ENCODE data around the gene SOHLH2.

Gene SOHLH2

DNA sequence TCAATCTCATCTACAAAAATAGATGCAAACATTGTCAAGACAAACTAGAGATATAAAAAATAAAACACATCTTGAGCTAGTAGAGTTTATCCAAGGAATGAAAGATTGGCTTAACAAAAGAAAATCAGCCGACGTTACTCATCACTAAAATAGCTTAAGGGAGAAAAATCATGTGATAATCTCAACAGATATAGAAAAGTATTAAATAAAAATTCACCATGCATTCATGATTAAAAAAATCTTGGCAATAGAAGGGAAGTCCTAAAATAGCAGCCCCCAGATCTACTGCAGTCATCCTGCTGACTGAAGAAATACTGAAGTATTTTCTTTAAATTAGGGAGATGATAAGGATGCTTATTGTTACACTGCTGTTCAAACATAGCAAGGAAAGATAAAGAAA, 70.6 kb downstream of the SOHLH2 start:
- H3K36me3 Mint-ChIP-seq (ENCODE audit: insufficient read depth), result no peaks in the 10 kb centered on the region
- DNase-seq (ENCODE audit: low spot score in 2 of 2) (no peak), ATAC-seq (replicated peaks; ENCODE audit: extremely low read depth, poor library complexity, severe bottlenecking) (no peak)
- no peaks in the 10 kb centered on the region for H3K4me1 Mint-ChIP-seq
- peaks cover 11% of the 10 kb centered on the region for H3K9me3 Mint-ChIP-seq
- H3K27ac Mint-ChIP-seq (ENCODE audit: low read depth), result no peak overlapping the region
- no peak overlapping the region for H3K4me3 Mint-ChIP-seq
- no peaks in the 10 kb centered on the region for H3K27me3 Mint-ChIP-seq

DNA sequence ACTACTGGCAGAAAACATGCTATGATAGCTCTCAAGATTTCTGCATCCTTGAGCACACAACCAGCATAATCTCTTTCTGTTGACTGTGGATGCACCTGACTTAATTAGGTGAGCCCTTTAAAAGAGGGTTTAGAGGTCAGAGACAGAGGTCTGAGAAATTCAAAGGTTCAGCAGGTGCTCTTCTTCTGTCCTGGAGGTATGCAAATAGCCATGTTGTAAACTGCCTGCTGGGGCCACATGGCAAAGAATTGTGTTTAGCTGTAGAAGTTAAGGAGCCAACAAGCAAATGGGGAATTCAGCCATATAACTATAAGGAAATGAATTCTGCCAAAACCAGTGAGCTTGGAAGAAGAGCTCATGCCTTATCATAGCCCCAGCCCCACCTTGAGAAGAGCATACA, 71.6 kb downstream of the SOHLH2 start:
- Mint-ChIP-seq H3K4me3 (no peak overlapping the region), H3K4me1 (no peaks in the 10 kb centered on the region), H3K27ac (ENCODE audit: low read depth) (no peak overlapping the region), H3K9me3 (peaks cover 6% of the 10 kb centered on the region), H3K36me3 (ENCODE audit: insufficient read depth) (no peaks in the 10 kb centered on the region), H3K27me3 (no peaks in the 10 kb centered on the region)
- ATAC-seq (replicated peaks; ENCODE audit: extremely low read depth, poor library complexity, severe bottlenecking), result no peak
- DNase-seq (ENCODE audit: low spot score in 2 of 2), result no peak

DNA sequence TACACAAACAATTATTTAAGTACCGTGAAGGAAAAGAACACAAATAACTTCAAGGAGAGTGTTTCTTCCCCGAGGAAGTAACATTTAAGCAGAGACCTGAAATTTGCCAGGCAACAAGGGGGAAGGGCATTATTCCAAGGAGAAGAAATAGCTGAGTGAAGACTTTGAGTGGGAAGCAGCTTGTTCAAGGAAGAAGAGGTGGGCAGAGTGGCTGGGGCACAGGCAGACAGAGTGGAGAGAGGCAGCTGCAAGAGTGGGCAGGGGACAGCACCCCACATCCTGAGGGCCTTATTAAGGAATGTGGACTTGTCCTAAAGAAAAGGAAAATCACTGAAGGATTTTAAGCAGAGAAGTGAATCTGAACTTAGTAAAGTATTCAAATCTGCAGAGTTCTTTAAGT, 78.5 kb downstream of the SOHLH2 start:
- Mint-ChIP-seq H3K4me3 (no peak overlapping the region), H3K36me3 (ENCODE audit: insufficient read depth) (peaks cover 2% of the 10 kb centered on the region), H3K27ac (ENCODE audit: low read depth) (no peak overlapping the region), H3K4me1 (no peaks in the 10 kb centered on the region), H3K27me3 (no peaks in the 10 kb centered on the region), H3K9me3 (no peaks in the 10 kb centered on the region)
- no peak for ATAC-seq (replicated peaks; ENCODE audit: extremely low read depth, poor library complexity, severe bottlenecking)
- no peak for DNase-seq (ENCODE audit: low spot score in 2 of 2)

DNA sequence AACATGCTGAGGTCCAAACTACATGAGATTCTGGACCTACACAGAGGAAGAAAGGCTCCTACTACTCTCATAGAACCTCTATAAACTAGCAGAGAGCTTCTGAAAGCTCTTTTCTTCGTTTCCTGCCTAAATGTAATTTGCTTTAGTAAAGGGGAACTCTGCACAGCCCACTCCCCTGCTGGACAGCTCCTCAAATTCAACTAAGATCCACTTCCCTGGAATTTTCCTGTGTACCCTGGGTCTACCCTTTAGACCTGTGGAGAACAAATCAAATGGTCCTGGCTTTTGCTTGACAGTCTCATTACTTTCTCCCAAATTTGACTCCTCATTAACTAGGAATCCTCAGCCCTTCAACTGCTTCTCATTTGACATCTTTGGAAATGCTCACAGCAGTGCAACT, 79.7 kb downstream of the SOHLH2 start:
- DNase-seq (ENCODE audit: low spot score in 2 of 2) (no peak), ATAC-seq (replicated peaks; ENCODE audit: extremely low read depth, poor library complexity, severe bottlenecking) (no peak)
- Mint-ChIP-seq H3K4me3 (no peak overlapping the region), H3K27ac (ENCODE audit: low read depth) (no peak overlapping the region), H3K4me1 (no peaks in the 10 kb centered on the region), H3K36me3 (ENCODE audit: insufficient read depth) (peaks cover 2% of the 10 kb centered on the region), H3K27me3 (peaks cover 7% of the 10 kb centered on the region), H3K9me3 (no peaks in the 10 kb centered on the region)

DNA sequence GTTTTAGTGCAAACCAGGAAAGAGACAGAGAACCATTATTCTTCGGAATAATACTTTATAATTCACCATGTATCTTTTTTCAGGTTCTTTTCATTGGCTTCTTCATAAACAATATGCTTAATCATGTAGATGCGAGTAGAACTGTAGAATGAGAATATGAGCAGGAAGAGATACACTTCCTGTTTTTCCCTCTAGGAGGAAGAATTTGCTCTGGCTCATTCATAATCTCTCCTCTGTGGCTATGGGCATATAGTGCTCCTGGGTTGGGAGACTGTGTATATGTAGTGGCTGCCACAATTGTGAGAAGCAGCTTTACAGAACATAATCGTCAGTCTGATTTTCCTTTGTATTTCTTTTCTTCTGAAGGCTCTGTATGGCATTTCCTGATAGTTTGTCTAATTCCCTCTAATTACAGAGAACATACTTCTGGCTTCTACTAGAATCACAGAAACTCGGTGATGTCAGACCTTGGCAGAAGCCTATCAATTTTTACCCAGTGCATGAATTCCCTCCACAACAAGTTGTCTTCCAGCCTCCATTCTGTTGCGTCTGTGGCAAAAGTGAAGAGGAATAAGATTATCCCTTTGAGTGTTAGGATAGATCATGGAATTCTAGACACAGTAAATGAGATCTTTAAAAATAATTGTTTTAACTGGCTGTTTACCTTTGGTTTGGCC, 80.3 kb downstream of the SOHLH2 start:
- Mint-ChIP-seq H3K4me1 (no peaks in the 10 kb centered on the region), H3K9me3 (no peaks in the 10 kb centered on the region), H3K4me3 (no peak overlapping the region), H3K36me3 (ENCODE audit: insufficient read depth) (peaks cover 2% of the 10 kb centered on the region), H3K27me3 (peaks cover 7% of the 10 kb centered on the region), H3K27ac (ENCODE audit: low read depth) (no peak overlapping the region)
- DNase-seq (ENCODE audit: low spot score in 2 of 2) (no peak), ATAC-seq (replicated peaks; ENCODE audit: extremely low read depth, poor library complexity, severe bottlenecking) (no peak)

DNA sequence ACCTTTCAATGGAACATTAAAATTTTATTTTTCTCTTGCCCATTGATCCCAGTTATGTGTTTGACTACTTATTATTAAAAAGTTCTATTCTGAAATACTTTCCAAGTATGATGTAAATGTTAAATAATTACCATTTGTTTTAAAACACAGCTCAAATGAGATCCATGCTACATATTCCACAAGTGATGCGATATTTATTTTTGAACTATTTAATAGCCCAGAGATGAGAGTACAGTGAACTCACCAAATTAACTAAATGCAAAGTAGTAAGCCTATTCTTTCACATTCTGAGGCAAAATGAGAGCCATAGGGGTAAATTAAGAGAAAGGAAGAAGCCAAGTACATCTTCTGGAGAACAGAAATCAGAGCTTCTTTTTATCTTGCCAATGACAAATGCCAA, 82.0 kb downstream of the SOHLH2 start:
- no peak overlapping the region for H3K27ac Mint-ChIP-seq (ENCODE audit: low read depth)
- H3K36me3 Mint-ChIP-seq (ENCODE audit: insufficient read depth), result peaks cover 2% of the 10 kb centered on the region
- H3K4me1 Mint-ChIP-seq, result no peaks in the 10 kb centered on the region
- H3K4me3 Mint-ChIP-seq, result no peak overlapping the region
- DNase-seq (ENCODE audit: low spot score in 2 of 2), result no peak
- H3K9me3 Mint-ChIP-seq, result no peaks in the 10 kb centered on the region
- peaks cover 7% of the 10 kb centered on the region for H3K27me3 Mint-ChIP-seq
- ATAC-seq (replicated peaks; ENCODE audit: extremely low read depth, poor library complexity, severe bottlenecking), result no peak

DNA sequence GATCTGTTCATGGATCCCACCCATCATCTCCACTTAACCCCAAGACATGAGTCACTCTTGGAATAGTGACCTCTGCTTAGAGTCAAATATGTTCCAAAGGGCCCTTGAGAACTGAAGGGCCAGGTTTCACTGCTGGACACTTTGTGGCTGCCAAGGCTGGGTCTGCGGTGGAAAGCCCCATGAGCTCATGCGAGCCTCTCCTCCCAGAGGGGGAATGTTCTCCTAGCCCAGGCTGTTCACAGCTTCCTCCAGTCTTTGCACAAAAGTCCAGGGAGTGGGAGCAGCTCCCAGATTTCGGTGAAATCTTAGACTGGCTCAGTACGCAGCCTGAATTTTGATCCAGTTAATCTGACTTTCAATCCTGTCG, 82.4 kb downstream of the SOHLH2 start:
- Mint-ChIP-seq H3K9me3 (no peaks in the 10 kb centered on the region), H3K27ac (ENCODE audit: low read depth) (no peak overlapping the region), H3K4me1 (no peaks in the 10 kb centered on the region), H3K27me3 (peaks cover 7% of the 10 kb centered on the region), H3K4me3 (no peak overlapping the region), H3K36me3 (ENCODE audit: insufficient read depth) (peaks cover 2% of the 10 kb centered on the region)
- DNase-seq (ENCODE audit: low spot score in 2 of 2) (no peak), ATAC-seq (replicated peaks; ENCODE audit: extremely low read depth, poor library complexity, severe bottlenecking) (no peak)

DNA sequence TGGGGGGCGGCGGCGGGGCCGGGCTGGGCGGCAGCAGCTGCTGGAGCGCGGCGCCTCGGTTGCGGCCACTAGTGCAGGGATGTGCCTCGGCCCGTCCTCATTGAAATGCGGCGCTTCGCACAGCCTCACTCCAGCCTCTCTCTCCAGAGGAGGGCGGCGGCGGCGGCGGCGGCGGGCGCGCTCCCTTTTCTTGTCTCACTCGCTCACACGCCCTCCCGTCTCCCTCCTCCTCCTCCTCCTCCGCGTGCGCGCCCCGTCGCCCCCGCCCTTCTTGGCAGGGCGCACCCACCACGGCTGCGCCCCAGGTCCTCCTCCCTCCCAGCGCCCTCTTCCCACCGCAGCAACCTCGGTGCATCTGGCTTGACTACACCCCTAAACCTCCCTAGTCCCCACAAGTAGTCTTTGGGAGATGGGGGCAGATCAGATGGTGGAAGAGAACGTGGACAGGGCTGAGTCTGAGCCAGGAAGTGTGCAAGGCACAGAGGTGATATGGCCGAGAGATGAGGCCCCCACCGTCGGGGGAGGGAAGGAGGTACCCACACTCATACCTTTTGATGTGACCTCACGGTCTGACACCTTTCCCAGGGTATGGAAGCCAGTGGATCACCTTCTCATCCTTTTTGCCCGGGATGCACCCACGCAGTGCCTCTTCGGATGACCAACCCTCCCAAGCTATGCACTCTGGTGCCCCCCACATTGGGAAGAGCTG, 83.0 kb downstream of the SOHLH2 start, which contains the start of gene DCLK1:
DCLK1 (minus strand) TSS at position 161 of the 709 bp plus-strand sequence.
- no peak for ATAC-seq (replicated peaks; ENCODE audit: extremely low read depth, poor library complexity, severe bottlenecking)
- H3K27ac Mint-ChIP-seq (ENCODE audit: low read depth), result no peak within 1 kb of the TSS
- peaks cover 7% of the 10 kb centered on the region for H3K27me3 Mint-ChIP-seq
- H3K9me3 Mint-ChIP-seq, result no peaks in the 10 kb centered on the region
- H3K4me1 Mint-ChIP-seq, result no peaks in the 10 kb centered on the region
- peaks cover 2% of the 10 kb centered on the region for H3K36me3 Mint-ChIP-seq (ENCODE audit: insufficient read depth)
- DNase-seq (ENCODE audit: low spot score in 2 of 2), result no peak
- H3K4me3 Mint-ChIP-seq, result no peak within 1 kb of the TSS

DNA sequence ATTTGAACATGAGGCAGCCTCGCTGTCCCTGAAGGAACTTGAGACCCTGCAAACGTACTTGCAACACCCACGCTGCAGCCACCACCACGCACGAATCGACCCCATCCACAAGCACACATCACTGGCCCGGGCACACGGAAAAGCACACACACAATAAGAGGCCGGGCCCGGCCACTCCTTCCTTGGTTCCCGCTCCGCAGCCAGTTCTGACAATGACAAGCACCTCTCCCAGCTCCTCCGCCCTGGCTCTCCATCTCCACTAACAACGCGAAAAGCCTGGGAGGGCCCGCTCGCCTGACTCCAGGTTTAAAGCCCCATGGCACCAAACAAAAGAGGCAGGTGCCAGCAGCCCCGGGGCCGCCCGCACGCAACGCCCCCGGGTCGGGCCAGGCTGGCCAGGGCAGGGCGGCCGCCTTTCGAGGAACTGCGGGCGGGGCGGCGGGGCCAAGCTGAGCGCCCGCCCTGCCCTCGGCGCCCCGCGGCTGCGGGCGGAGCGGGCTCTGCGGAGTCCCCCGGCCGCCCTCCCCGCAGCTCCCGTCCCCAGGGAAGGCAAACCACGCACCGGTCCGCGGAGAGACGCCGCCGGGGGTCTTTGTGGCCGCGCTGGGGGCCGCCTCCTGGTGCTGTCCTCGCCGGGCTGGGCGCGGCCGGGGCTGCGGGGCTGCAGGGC, 83.7 kb downstream of the SOHLH2 start:
- peaks cover 2% of the 10 kb centered on the region for H3K36me3 Mint-ChIP-seq (ENCODE audit: insufficient read depth)
- peaks cover 7% of the 10 kb centered on the region for H3K27me3 Mint-ChIP-seq
- no peak overlapping the region for H3K27ac Mint-ChIP-seq (ENCODE audit: low read depth)
- H3K9me3 Mint-ChIP-seq, result no peaks in the 10 kb centered on the region
- no peak overlapping the region for H3K4me3 Mint-ChIP-seq
- H3K4me1 Mint-ChIP-seq, result no peaks in the 10 kb centered on the region
- no peak for ATAC-seq (replicated peaks; ENCODE audit: extremely low read depth, poor library complexity, severe bottlenecking)
- DNase-seq (ENCODE audit: low spot score in 2 of 2), result no peak

DNA sequence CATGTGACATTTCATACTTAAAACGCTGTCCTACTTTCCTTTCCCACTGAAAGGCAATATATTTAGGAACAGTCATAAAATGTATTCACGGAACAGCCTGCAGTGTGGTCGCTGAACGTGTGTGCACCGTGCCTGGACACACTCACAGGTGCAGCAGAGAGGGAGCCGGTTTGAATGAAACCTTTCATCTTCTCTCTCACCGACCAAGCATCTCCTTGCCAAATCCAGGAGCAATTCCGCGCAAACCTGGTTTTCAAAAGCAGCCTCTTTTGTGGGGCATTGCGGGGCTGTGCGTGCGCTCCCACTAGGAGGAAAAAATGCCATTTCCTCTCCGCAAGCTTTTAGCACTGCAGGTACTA, 84.2 kb downstream of the SOHLH2 start:
- H3K9me3 Mint-ChIP-seq, result no peaks in the 10 kb centered on the region

DNA sequence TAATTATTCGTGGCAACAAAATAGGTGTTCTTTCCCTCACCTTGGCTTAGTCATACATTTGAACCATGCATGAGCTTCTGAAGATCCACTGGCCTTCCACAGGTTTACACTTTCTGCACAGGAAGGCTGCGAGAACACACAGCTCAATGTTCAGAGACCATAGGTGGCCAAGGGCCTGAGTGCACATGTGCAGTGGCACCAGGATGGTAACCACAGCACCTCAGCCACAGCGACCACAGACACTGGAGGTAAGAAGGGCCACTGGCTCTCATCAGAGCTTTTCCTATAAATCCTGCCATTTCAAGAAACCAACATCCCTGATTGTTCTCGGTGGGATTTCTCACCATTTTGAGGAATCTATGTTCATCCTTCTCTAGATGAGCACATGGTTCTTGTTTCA, 84.8 kb downstream of the SOHLH2 start:
- H3K27ac Mint-ChIP-seq (ENCODE audit: low read depth), result no peak overlapping the region
- H3K36me3 Mint-ChIP-seq (ENCODE audit: insufficient read depth), result peaks cover 2% of the 10 kb centered on the region
- H3K4me3 Mint-ChIP-seq, result no peak overlapping the region
- H3K4me1 Mint-ChIP-seq, result no peaks in the 10 kb centered on the region
- H3K9me3 Mint-ChIP-seq, result peaks cover 3% of the 10 kb centered on the region
- peaks cover 7% of the 10 kb centered on the region for H3K27me3 Mint-ChIP-seq
- DNase-seq (ENCODE audit: low spot score in 2 of 2) (no peak), ATAC-seq (replicated peaks; ENCODE audit: extremely low read depth, poor library complexity, severe bottlenecking) (no peak)

More for the DNA sequence above, 84.2 kb downstream of the SOHLH2 start:
- ATAC-seq (replicated peaks; ENCODE audit: extremely low read depth, poor library complexity, severe bottlenecking), result no peak
- Mint-ChIP-seq H3K27me3 (peaks cover 7% of the 10 kb centered on the region), H3K27ac (ENCODE audit: low read depth) (no peak overlapping the region), H3K36me3 (ENCODE audit: insufficient read depth) (peaks cover 2% of the 10 kb centered on the region), H3K4me3 (no peak overlapping the region), H3K4me1 (no peaks in the 10 kb centered on the region)
- no peak for DNase-seq (ENCODE audit: low spot score in 2 of 2)

DNA sequence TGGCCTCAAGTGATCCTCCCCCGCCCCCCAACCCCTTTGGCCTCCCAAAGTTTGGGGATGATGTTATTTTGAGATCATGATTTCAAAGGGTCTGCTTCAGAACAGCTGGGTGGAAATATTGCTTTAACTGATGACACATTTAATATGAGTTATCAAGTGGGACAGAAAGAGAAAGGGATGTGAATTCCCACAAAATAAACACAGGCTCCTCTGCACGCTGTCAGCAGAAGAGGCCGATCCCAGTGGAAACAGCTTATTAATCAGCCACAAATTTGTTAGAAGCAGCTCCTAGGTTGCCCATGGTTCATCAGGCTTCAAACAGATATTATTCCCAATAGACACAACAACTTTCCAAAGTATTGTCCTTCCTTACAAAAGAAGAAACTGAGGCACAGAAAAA, 87.9 kb downstream of the SOHLH2 start:
- ATAC-seq (replicated peaks; ENCODE audit: extremely low read depth, poor library complexity, severe bottlenecking) (no peak), DNase-seq (ENCODE audit: low spot score in 2 of 2) (no peak)
- no peak overlapping the region for H3K27ac Mint-ChIP-seq (ENCODE audit: low read depth)
- peaks cover 6% of the 10 kb centered on the region for H3K9me3 Mint-ChIP-seq
- no peak overlapping the region for H3K4me3 Mint-ChIP-seq
- no peaks in the 10 kb centered on the region for H3K4me1 Mint-ChIP-seq
- H3K36me3 Mint-ChIP-seq (ENCODE audit: insufficient read depth), result peaks cover 2% of the 10 kb centered on the region
- peaks cover 7% of the 10 kb centered on the region for H3K27me3 Mint-ChIP-seq

DNA sequence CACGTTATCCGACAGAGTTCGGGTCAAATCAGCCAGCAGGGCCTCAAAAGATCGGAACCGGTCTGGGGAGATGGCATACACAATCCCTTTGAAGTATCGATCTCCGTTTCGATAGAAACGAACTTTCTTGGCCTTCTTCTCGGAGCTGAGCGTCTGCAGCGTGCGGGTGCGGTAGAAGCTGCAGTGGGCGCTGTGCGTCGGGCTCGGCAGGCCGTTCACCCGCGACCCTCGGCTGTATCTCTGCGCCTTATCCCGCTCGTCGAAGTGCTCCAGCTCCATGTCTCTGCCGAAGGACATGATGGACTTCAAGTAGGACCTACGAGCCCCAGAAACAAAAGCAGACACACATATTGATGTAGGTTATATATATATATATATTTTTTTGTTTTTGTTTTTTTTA, 88.5 kb downstream of the SOHLH2 start:
- H3K27ac Mint-ChIP-seq (ENCODE audit: low read depth), result no peak overlapping the region

More for the DNA sequence above, 88.5 kb downstream of the SOHLH2 start:
- Mint-ChIP-seq H3K9me3 (peaks cover 6% of the 10 kb centered on the region), H3K4me3 (no peak overlapping the region), H3K27me3 (peaks cover 7% of the 10 kb centered on the region), H3K4me1 (no peaks in the 10 kb centered on the region), H3K36me3 (ENCODE audit: insufficient read depth) (no peaks in the 10 kb centered on the region)
- DNase-seq (ENCODE audit: low spot score in 2 of 2) (no peak), ATAC-seq (replicated peaks; ENCODE audit: extremely low read depth, poor library complexity, severe bottlenecking) (no peak)

All from central memory CD8-positive, alpha-beta T cell (primary cell).